Stimulated activated CD4-positive, alpha-beta T cell treated with anti-CD3 and anti-CD28 coated beads, Interleukin-2, amount 100 ng/mL, for 4 hours (primary cell): ENCODE data around the gene R3HDM4.

Experiments
- DNase-seq: peaks from one replicate; pipeline ENCODE4 v3.0.0-alpha.2; 2020; ENCODE audit warnings: low read depth

The R3HDM4 gene

GRCh38 chr19:912181-913079, 589 bp downstream of the R3HDM4 start:
- no peak for DNase-seq

GRCh38 chr19:911197-912033, 1.6 kb downstream of the R3HDM4 start:
- DNase-seq, result no peak

- DNase-seq, result no peak
These were observed 5.7 kb downstream of the R3HDM4 start for GRCh38 chr19:907183-907853.

DNA sequence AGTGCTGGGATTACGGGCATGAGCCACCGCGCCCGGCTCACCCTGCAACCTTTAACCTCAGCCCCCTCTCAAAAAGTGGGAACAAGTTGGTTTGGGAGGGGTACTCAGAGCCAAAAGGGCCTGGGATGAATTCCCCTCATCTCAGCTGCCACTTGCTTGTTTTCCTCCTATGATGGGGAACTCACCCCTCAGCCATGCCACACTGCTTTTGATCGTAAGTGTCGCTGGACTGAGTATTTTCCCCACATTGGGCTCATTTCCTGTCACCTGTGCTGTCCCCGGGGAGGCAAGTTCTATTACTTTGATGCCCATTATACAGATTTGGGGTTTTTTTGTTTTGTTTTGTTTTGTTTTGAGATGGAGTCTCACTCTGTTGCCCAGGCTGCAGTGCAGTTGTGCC, 6.5 kb downstream of the R3HDM4 start:
- DNase-seq, result no peak

- DNase-seq, result no peak
These were observed 8.5 kb downstream of the R3HDM4 start for GRCh38 chr19:904545-904944.

DNA sequence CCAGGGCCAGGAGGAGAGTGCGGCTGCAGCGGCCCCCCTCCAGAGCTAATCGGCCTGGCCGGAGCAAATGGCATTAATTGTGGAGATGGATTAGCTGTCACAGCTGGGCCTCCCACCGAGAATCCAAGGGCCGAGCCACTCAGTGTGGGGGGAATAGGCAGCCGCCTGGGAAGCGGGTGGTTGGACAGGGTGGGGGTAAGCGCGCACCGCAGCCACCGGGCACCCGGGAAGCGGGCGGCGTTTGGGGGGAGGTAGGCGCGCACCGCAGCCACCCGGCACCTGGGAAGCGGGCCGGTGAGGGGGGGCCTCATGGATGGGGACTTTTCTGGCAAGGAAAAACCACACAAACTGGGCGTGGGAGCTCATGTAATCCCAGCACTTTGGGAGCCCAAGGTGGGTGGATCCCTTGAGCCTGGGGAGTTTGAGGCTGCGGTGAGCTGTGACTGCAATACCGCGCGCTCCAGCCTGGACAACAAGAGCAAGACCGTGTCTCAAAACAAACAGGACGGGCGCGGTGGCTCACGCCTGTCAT, 9.7 kb downstream of the R3HDM4 start:
- no peak for DNase-seq

- no peak for DNase-seq
These were observed 10.4 kb downstream of the R3HDM4 start for GRCh38 chr19:902446-903226.

DNA sequence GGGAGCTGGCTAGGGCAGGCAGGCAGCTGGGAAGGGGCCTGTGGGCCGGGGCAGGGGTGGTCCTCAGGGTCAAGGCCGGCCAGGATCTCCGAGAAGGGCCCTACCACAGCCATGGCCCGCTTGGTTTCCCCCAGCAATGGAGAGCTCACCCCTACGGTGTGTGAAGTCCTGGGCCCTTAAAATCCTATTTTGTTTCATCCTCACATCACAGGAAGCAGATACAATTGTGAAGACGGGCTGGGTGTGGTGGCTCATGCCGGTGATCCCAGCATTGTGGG, 11.0 kb downstream of the R3HDM4 start:
- DNase-seq, result no peak

DNA sequence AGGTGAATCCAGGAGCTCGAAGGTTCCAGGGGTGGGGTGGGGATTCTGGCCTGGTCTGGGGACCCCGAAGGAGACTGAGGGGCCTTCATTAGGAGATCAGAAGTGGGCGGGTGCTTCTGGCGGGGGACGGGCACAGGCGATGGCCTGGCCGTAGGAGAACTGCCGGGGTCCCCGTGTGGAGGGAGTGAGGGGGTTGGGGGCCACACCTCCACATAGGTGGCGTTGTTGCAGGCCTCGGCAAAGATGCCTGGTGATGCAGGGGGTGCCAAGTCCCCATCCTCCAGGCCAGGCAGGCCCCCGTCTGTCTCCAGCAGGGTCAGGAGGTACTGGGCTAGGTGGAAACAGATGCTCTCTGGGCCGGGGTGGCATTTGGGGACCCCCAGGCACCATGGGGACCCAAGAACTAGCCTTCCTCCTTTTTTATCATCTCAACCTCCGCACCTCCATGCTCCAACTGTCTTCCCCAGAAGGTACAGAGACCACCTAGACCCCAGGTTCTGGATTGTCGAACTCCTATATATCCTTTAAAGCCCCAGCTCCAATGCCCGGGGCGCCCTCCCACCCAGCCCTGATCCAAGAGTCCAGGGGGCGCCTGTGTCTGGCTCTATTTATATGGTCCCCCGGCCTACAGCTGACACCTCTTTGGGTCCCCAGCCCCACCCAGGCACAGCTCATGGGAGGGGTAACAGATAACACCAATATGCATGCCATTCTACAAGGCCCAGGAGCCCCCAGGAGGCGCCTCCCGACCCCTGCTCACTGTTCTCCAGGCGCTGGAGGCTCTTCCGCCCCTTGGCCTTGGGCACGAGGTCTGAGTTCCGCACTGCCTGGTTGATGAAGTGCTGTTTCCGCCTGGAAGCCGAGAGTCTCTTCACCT, 11.6 kb downstream of the R3HDM4 start:
- DNase-seq, result no peak

DNA sequence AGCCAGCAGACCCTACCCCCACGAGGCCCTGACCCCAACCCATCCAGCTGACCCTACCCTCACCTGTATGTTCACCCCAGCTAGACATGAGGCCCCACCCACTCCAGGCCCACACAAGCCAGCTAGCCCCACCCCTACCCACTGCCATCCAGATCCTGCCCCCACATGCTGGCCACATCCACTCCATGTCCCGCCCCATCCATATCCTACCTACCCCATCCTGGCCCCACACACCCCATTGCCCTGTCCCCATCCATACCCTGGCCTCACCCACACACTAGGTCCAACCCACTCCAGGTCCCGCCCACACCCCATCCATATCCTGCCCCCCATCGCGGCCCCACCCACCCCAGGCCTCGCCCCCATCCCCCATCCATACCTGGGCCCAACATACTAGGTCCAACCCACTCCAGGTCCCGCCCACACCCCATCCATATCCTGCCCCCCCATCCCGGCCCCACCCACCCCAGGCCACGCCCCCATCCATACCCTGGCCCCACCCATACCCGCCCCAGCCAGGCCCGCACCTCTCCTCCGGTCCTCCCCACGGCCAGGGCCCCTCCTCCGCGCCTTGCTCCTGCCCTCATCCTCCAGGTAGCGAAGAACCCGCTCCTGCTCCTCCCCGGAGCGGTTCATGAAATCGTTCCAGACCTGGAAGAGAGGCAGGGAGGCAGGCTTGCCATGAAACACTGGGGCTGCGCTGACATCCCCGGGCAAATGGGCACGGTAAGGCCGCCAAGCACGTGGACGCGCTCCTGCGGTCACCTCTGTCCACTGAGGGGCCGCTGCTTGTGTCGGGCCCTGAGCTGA, 12.5 kb downstream of the R3HDM4 start:
- DNase-seq, result no peak

GRCh38 chr19:900043-900301, 13.0 kb downstream of the R3HDM4 start:
- no peak for DNase-seq

- no peak for DNase-seq
These were observed 13.5 kb downstream of the R3HDM4 start for GRCh38 chr19:899336-900042.

DNA sequence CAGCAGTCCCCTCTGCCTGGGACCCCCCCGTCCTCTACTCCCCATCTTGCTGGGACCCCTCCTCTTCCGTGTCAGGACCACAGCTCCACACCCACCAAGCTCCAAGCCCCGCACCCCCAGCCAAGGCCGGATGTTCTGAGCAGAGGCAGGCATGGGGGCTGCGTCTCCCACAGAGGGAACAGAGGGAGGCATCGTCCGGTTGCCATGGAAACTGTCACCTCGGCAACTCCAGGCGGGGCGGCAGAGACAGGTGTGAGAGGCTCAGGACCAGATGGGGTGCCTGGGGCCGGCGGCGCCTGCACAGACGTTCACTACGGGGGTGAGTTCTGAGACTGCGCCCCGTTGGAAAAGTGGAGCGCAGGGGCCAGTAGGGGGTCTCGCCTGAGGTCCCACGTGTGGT, 14.4 kb downstream of the R3HDM4 start:
- no peak for DNase-seq

DNA sequence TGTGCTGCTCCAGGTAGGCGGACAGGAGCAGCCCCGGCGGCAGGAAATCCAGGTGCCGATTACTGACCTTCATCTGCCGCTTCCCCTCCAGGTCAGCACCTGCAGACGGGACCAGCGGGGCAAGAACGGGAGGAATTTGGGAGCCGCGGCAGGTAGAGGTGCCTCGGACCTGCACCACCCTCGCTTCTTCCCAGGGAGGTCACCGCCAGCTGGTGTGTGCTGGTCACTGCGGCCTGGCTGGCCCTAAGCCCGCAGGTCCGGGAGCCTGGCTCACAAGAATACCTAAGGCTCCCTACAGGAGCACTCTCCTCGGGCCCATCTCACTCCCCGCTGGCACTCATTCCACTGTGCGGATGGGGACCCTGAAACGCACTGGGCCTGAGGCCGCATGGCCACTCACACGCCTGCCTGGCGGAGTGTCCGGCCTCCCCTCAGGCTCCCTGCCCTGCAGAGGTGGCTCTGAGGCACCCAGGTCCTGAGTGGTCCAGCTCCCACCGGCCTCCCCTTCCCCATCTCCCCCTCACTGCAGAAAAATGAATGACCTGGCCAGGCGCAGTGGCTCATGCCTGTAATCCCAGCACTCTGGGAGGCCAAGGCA, 15.5 kb downstream of the R3HDM4 start:
- no peak for DNase-seq

- DNase-seq, result no peak
These were observed 16.0 kb downstream of the R3HDM4 start for GRCh38 chr19:896999-897398.

DNA sequence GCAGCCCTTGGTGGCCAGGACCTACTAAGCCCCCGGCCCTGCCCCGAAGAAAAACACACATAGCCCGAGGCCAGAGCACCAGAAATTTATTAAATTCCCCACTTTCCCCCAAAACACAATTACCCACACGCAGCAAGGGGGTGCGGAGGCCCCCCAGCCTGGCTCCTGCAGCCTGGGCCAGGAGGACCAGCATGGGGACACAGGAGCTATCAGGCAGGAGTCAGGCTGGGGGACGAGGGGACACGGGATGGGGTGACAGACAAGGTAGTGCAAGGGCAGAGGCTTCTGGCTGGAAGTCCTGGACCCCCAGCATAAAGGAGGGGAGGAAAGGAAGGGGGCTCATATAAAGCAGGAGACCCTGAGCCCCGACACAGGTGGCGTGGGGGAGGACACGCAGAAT, 16.6 kb downstream of the R3HDM4 start:
- no peak for DNase-seq

DNA sequence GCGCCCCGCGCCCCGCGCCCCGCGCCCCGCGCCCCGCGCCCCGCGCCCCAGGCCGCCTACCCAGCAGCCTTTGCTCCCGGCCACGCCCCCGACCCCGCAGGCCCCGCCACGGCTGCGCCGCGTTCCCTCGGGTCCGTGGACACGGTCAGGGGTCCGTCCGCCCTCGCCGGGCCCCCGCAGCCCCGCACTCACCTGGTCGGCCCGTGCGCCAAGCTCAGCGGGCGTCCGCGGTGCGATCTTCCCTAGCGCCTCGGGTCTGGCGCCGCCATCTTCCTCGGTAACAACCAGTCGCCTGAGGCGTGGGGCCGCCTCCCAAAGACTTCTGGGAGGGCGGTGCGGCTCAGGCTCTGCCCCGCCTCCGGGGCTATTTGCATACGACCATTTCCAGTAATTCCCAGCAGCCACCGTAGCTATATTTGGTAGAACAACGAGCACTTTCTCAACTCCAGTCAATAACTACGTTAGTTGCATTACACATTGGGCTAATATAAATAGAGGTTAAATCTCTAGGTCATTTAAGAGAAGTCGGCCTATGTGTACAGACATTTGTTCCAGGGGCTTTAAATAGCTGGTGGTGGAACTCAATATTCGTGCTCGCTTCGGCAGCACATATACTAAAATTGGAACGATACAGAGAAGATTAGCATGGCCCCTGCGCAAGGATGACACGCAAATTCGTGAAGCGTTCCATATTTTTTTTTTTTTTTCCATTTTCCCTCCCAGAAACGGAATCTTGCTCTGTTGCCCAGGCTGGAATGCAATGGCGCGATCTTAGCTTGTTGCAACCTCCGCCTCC, 19.9 kb downstream of the R3HDM4 start, which contains the start of the genes MED16 and RNU6-9:
Gene MED16 (minus strand): TSS at position 294 of the 796 bp plus-strand sequence. CDS start 2,056 bp downstream, outside the sequence.
Gene RNU6-9 (plus strand): TSS at position 591 of the 796 bp plus-strand sequence.
- DNase-seq, result peak; percentile 87
